HCT116 (cell line): Measurements from ENCODE around the gene AUTS2. TPM values are rescaled to one million over a fixed set of nuclear protein-coding genes. Genes with fewer than 3 reads are reported as not detected.

Source experiments
- ATAC-seq: fragments of 200-7000 bp; cut with Tn5 transposase; 2 replicates; pipeline ENCODE4 v1.9.1; 2020; ENCODE audit warnings: mild to moderate bottlenecking, moderate library complexity
- BruUV-seq: library from RNA; stranded (reverse); fragments of 400-500 nt; replicated peaks from 2 replicates; lab custom pipeline; 2021; lab: Mats Ljungman, UMichigan
- CTCF ChIA-PET: fragments of 300-600 bp; sonication (Branson Sonifier 250); formaldehyde crosslinking; loops from one replicate; lab custom pipeline; 2021; ENCODE audit warnings: antibody characterized with exemption; lab: Charles Lee
- POLR2A ChIA-PET: fragments of 300-600, 350-600 bp; sonication (Branson Sonifier 250); formaldehyde crosslinking; loops from one replicate; lab custom pipeline; 2021; ENCODE audit warnings: antibody characterized with exemption; lab: Charles Lee
- RAD21 ChIA-PET, 2 experiments: fragments of 300-600 bp; sonication (Branson Sonifier 250); formaldehyde crosslinking; loops; one replicate each; lab custom pipeline; 2023; ENCODE audit warnings: low total read pairs in 2 of 2; ENCODE audit not compliant: uncharacterized antibody in 2 of 2, unreplicated experiment in 2 of 2, low non-redundant PET in 1 of 2; lab: Charles Lee
- DNase-seq: peaks from one replicate; pipeline ENCODE4 v3.0.0-alpha.2; 2010; ENCODE audit warnings: low read depth, low spot score
- H2AFZ ChIP-seq: fragments of 200-600 bp; shearing (Covaris generic), sonication (generic); 2 replicates; pipeline ENCODE4 v1.6.1; 2017; ENCODE audit warnings: low read depth, mixed run types, mixed read lengths, antibody characterized with exemption, low read length; ENCODE audit not compliant: poor library complexity, severe bottlenecking
- H3K27ac ChIP-seq: 2 replicates; pipeline ENCODE4 v1.5.1; 2012; ENCODE audit warnings: low read depth, low read length
- H3K27me3 ChIP-seq: fragments of 200-600 bp; sonication (generic); 2 replicates; pipeline ENCODE4 v1.6.1; 2016; ENCODE audit warnings: mixed run types, low read length, mixed read lengths; ENCODE audit not compliant: insufficient read depth
- H3K36me3 ChIP-seq, 2 experiments: fragments of 200-500 bp in 1 of 2; fragments of 200-600 bp in 1 of 2; sonication (Bioruptor generic) in 1 of 2; sonication (generic) in 1 of 2; 2 replicates each; pipeline versions ENCODE4 v1.5.1 to v1.6.1; 2014 to 2016; ENCODE audit warnings: low read length in 2 of 2, inconsistent platforms in 1 of 2, mixed read lengths in 1 of 2, mixed run types in 1 of 2; ENCODE audit not compliant: insufficient read depth in 2 of 2, control insufficient read depth in 1 of 2
- H3K4me1 ChIP-seq, 2 experiments: fragments of 200-600 bp in 1 of 2; sonication (generic) in 1 of 2; 2 replicates each; pipeline versions ENCODE4 v1.5.1 to v1.6.1; 2012 to 2017; ENCODE audit warnings: low read length in 2 of 2, inconsistent platforms in 1 of 2, mild to moderate bottlenecking in 1 of 2, mixed read lengths in 1 of 2, mixed run types in 1 of 2, moderate library complexity in 1 of 2; ENCODE audit not compliant: insufficient read depth in 2 of 2, control insufficient read depth in 1 of 2
- H3K4me2 ChIP-seq: fragments of 200-600 bp; sonication (generic); 2 replicates; pipeline ENCODE4 v1.6.1; 2017; ENCODE audit warnings: mixed run types, low read length, mixed read lengths
- H3K4me3 ChIP-seq, 2 experiments: fragments of 200-600 bp in 1 of 2; sonication (generic) in 1 of 2; replicated peaks in 1 of 2; 2 replicates each; pipeline ENCODE4 v1.5.1; 2011 to 2016; ENCODE audit warnings: low read length in 2 of 2, control low read depth in 1 of 2, low read depth in 1 of 2, mild to moderate bottlenecking in 1 of 2, mixed read lengths in 1 of 2, mixed run types in 1 of 2
- H3K79me2 ChIP-seq: fragments of 200-600 bp; sonication (generic); 2 replicates; pipeline ENCODE4 v1.6.1; 2017; ENCODE audit warnings: mild to moderate bottlenecking, mixed run types, low read length, moderate library complexity, mixed read lengths; ENCODE audit not compliant: insufficient read depth
- H3K9ac ChIP-seq: fragments of 200-600 bp; sonication (generic); 2 replicates; pipeline ENCODE4 v1.6.1; 2016; ENCODE audit warnings: low read length, mixed read lengths
- H3K9me2 ChIP-seq: fragments of 200-600 bp; sonication (generic), shearing (Covaris generic); 2 replicates; pipeline ENCODE4 v1.6.1; 2017; ENCODE audit warnings: mixed run types, mild to moderate bottlenecking, moderate library complexity; ENCODE audit not compliant: insufficient read depth
- H3K9me3 ChIP-seq, 2 experiments: fragments of 200-500 bp in 1 of 2; fragments of 200-600 bp in 1 of 2; sonication (Bioruptor generic) in 1 of 2; sonication (generic) in 1 of 2; 2 replicates each; pipeline ENCODE4 v1.6.1; 2014 to 2017; ENCODE audit warnings: low read length in 2 of 2, mixed read lengths in 2 of 2, inconsistent platforms in 1 of 2, low read depth in 1 of 2, mild to moderate bottlenecking in 1 of 2, mixed run types in 1 of 2, moderate library complexity in 1 of 2; ENCODE audit not compliant: control insufficient read depth in 1 of 2, insufficient read depth in 1 of 2
- H4K20me1 ChIP-seq: fragments of 200-600 bp; sonication (generic), shearing (Covaris generic); 2 replicates; pipeline ENCODE4 v1.6.1; 2017; ENCODE audit warnings: mixed run types, mild to moderate bottlenecking, moderate library complexity; ENCODE audit not compliant: insufficient read depth
- SP1 ChIP-seq: IDR thresholded peaks from 2 replicates; pipeline ENCODE4 v1.6.1; 2012; ENCODE audit warnings: low read depth
- YY1 ChIP-seq: IDR thresholded peaks from 2 replicates; pipeline ENCODE4 v1.6.1; 2011; ENCODE audit warnings: low read length, low read depth, moderate library complexity, mild to moderate bottlenecking; ENCODE audit not compliant: insufficient replicate concordance; ENCODE audit errors: extremely low read depth
- intact Hi-C: fragments of 100-400 bp; cut with micrococcal nuclease; formaldehyde crosslinking; loops from 2 replicates; pipeline ENCODE4 v1.10.0; 2022
- total RNA-seq: library from RNA; stranded (reverse); gene quantifications from one replicate; pipeline ENCODE4 v1.2.1, GENCODE V29; 2021; ENCODE audit not compliant: unreplicated experiment
- TF ChIP-seq, protein P1 (sequence below): IDR thresholded peaks from 2 replicates; pipeline ENCODE4 v1.6.1; 2012; ENCODE audit warnings: low read depth
- TF ChIP-seq, protein P2 (sequence below), 3 experiments: fragments of 200-600 bp in 1 of 3; sonication (generic) in 1 of 3; IDR thresholded peaks in 2 of 3; conservative IDR thresholded peaks in 1 of 3; 2 replicates each; pipeline ENCODE4 v1.5.1; 2012 to 2017; ENCODE audit warnings: low read depth in 2 of 3, low read length in 2 of 3, antibody characterized with exemption in 1 of 3, borderline replicate concordance in 1 of 3, control low read depth in 1 of 3, mild to moderate bottlenecking in 1 of 3, mixed read lengths in 1 of 3, mixed run types in 1 of 3, moderate library complexity in 1 of 3; ENCODE audit not compliant: insufficient read depth in 1 of 3
- TF ChIP-seq, protein P3 (sequence below): IDR thresholded peaks from 2 replicates; pipeline ENCODE4 v1.6.1; 2011; ENCODE audit warnings: mild to moderate bottlenecking, low read length, moderate library complexity; ENCODE audit not compliant: insufficient replicate concordance; ENCODE audit errors: extremely low read depth

The AUTS2 gene
- total RNA-seq, 1 experiment from 2014 or later, result 0.93 TPM

DNA sequence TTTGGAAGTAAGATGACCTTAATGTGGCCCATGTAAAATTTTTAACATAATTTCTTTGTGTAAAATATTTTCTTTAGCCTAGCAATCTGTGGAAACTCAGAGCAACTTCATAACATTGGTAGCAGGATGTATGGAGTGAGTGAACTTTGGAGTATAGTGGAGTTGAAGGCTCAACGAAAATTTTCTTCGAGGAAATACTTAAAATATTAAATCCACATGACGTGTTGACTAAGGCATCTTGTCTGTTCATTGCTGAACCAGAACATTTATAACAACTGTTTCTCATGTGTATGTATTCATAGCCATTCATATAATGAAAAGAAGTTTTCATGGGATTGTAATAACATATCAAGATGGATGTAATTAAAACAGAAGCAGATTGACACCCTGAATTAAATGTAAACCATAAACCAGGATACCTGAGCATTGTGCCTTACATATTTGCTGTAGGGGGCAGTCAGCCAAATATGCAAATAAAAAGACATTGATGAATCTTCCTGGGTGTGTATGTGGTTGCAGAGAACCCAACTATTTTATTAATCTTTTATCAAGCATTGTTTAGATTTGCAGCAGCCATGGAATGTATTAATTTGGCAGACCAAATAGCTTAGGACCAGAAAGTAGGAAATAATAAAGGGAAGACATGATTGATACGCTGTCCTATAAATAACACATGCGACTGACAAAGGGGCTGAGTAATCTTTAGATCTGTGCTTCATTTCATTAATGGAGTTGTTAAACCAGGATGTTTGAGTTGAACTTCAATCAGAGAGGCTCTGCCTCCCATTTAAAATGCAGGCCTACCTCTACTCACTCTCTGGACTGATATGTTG is 11.5 kb downstream of the AUTS2 start:
- Histone ChIP-seq H3K9me3 (peaks cover 4 to 5% of the 10 kb centered on the region in 2 experiments; a peak in 2 of 4 replicates), H2AFZ (no peak overlapping the region), H3K36me3 (no peaks in the 10 kb centered on the region), H3K4me1 (no peaks in the 10 kb centered on the region), H3K9me2 (no peaks in the 10 kb centered on the region), H3K4me3 (no peak overlapping the region), H3K9ac (no peak overlapping the region), H3K27ac (no peak overlapping the region), H3K27me3 (no peaks in the 10 kb centered on the region), H3K4me2 (no peak overlapping the region), H3K79me2 (no peaks in the 10 kb centered on the region), H4K20me1 (no peaks in the 10 kb centered on the region)
- ChIA-PET CTCF (no interaction called here), POLR2A (no interaction called here), RAD21 (no interaction called here)
- intact Hi-C loops, result no loop called here
- TF ChIP-seq, protein P1, sequence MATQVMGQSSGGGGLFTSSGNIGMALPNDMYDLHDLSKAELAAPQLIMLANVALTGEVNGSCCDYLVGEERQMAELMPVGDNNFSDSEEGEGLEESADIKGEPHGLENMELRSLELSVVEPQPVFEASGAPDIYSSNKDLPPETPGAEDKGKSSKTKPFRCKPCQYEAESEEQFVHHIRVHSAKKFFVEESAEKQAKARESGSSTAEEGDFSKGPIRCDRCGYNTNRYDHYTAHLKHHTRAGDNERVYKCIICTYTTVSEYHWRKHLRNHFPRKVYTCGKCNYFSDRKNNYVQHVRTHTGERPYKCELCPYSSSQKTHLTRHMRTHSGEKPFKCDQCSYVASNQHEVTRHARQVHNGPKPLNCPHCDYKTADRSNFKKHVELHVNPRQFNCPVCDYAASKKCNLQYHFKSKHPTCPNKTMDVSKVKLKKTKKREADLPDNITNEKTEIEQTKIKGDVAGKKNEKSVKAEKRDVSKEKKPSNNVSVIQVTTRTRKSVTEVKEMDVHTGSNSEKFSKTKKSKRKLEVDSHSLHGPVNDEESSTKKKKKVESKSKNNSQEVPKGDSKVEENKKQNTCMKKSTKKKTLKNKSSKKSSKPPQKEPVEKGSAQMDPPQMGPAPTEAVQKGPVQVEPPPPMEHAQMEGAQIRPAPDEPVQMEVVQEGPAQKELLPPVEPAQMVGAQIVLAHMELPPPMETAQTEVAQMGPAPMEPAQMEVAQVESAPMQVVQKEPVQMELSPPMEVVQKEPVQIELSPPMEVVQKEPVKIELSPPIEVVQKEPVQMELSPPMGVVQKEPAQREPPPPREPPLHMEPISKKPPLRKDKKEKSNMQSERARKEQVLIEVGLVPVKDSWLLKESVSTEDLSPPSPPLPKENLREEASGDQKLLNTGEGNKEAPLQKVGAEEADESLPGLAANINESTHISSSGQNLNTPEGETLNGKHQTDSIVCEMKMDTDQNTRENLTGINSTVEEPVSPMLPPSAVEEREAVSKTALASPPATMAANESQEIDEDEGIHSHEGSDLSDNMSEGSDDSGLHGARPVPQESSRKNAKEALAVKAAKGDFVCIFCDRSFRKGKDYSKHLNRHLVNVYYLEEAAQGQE, result no peak
- TF ChIP-seq YY1, result no peak
- TF ChIP-seq, protein P2, sequence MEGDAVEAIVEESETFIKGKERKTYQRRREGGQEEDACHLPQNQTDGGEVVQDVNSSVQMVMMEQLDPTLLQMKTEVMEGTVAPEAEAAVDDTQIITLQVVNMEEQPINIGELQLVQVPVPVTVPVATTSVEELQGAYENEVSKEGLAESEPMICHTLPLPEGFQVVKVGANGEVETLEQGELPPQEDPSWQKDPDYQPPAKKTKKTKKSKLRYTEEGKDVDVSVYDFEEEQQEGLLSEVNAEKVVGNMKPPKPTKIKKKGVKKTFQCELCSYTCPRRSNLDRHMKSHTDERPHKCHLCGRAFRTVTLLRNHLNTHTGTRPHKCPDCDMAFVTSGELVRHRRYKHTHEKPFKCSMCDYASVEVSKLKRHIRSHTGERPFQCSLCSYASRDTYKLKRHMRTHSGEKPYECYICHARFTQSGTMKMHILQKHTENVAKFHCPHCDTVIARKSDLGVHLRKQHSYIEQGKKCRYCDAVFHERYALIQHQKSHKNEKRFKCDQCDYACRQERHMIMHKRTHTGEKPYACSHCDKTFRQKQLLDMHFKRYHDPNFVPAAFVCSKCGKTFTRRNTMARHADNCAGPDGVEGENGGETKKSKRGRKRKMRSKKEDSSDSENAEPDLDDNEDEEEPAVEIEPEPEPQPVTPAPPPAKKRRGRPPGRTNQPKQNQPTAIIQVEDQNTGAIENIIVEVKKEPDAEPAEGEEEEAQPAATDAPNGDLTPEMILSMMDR (IDR thresholded peaks at IDR 0.05 in 2 of 3, conservative IDR thresholded peaks at IDR 0.05 in 1 of 3; ENCODE audit: borderline replicate concordance in 1 of 3, insufficient read depth in 1 of 3, low read depth in 2 of 3, low read length in 2 of 3), result no peak
- TF ChIP-seq SP1, result no peak
- TF ChIP-seq, protein P3, sequence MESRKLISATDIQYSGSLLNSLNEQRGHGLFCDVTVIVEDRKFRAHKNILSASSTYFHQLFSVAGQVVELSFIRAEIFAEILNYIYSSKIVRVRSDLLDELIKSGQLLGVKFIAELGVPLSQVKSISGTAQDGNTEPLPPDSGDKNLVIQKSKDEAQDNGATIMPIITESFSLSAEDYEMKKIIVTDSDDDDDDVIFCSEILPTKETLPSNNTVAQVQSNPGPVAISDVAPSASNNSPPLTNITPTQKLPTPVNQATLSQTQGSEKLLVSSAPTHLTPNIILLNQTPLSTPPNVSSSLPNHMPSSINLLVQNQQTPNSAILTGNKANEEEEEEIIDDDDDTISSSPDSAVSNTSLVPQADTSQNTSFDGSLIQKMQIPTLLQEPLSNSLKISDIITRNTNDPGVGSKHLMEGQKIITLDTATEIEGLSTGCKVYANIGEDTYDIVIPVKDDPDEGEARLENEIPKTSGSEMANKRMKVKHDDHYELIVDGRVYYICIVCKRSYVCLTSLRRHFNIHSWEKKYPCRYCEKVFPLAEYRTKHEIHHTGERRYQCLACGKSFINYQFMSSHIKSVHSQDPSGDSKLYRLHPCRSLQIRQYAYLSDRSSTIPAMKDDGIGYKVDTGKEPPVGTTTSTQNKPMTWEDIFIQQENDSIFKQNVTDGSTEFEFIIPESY, result no peak
- DNase-seq (no peak), ATAC-seq (no peak)
- no TSS peak for BruUV-seq
